Measurements from ENCODE around the gene CD151. TPM values are rescaled to one million over a fixed set of nuclear protein-coding genes. Genes with fewer than 3 reads are reported as not detected.

The CD151 gene
- total RNA-seq, 6 experiments from 2014 or later, result 719 to 1,001 (median 755) TPM

DNA sequence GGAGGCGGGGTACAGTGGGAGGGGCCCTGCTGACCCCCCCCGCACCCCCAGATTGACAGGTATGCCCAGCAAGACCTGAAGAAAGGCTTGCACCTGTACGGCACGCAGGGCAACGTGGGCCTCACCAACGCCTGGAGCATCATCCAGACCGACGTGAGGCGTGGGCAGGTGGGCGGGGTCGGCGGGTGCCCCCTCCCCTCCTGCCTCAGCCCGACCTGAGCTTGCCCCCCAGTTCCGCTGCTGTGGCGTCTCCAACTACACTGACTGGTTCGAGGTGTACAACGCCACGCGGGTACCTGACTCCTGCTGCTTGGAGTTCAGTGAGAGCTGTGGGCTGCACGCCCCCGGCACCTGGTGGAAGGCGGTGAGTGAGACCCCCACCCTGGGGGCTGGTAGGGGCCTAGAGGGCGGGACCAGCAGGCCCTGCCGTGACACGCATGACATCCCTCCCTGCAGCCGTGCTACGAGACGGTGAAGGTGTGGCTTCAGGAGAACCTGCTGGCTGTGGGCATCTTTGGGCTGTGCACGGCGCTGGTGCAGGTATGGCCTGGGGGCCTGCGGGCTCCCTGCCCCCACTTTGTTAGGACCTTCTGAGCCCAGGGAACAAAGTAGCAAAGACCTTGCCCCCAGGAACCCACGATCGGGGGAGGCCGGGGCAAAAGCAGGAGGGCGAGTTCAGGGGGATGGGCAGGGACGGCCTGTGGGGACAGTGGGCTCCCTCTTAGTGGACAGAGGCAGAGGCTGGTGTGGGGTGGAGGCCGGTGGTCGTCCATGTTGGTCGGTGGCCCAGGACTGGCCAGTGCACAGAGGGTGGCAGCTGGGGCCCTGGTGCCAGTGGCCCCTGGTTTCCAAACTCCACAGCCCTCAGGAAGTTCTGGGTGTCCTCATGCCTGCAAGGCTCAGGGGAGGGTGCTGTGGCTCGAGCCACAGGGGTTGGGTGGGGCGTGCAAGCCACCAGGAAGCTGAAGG is 33.0 kb downstream of the CD151 start:
- H3K36me3 Mint-ChIP-seq (ENCODE audit: low read depth), result no peaks in the 10 kb centered on the region
- peaks cover 26% of the 10 kb centered on the region for H3K27me3 Mint-ChIP-seq (ENCODE audit: insufficient read depth)
- TF ChIP-seq, protein P1, sequence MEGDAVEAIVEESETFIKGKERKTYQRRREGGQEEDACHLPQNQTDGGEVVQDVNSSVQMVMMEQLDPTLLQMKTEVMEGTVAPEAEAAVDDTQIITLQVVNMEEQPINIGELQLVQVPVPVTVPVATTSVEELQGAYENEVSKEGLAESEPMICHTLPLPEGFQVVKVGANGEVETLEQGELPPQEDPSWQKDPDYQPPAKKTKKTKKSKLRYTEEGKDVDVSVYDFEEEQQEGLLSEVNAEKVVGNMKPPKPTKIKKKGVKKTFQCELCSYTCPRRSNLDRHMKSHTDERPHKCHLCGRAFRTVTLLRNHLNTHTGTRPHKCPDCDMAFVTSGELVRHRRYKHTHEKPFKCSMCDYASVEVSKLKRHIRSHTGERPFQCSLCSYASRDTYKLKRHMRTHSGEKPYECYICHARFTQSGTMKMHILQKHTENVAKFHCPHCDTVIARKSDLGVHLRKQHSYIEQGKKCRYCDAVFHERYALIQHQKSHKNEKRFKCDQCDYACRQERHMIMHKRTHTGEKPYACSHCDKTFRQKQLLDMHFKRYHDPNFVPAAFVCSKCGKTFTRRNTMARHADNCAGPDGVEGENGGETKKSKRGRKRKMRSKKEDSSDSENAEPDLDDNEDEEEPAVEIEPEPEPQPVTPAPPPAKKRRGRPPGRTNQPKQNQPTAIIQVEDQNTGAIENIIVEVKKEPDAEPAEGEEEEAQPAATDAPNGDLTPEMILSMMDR (IDR thresholded peaks at IDR 0.05), result no peak
- DNase-seq, result no peak
- H3K4me3 Mint-ChIP-seq, result peak overlapping the region; percentile 39; the same call in 1 of the 2 replicates
- no peaks in the 10 kb centered on the region for H3K4me1 Mint-ChIP-seq (ENCODE audit: low read depth)
- no peaks in the 10 kb centered on the region for H3K9me3 Mint-ChIP-seq
- no peak overlapping the region for H3K27ac Mint-ChIP-seq

DNA sequence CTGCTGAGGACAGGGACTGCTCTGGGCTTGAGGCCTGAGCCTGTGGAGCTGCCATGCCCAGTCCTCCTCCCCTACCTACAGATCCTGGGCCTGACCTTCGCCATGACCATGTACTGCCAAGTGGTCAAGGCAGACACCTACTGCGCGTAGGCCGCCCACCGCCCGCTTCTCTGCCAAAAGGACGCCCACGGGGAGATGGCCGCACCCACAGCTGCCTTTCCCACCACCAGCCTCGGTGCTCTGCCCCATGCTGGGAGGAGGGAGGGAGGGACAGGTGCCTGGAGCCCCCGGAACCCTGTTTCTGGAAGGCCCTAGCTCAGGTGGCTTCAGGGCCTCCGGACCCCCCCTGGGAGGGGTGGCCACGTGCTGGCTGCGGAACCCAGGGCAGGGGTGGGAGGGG is 33.7 kb downstream of the CD151 start:
- TF ChIP-seq, protein P1 (IDR thresholded peaks at IDR 0.05), result no peak
- H3K36me3 Mint-ChIP-seq (ENCODE audit: low read depth), result no peaks in the 10 kb centered on the region
- no peak overlapping the region for H3K4me3 Mint-ChIP-seq
- no peaks in the 10 kb centered on the region for H3K4me1 Mint-ChIP-seq (ENCODE audit: low read depth)
- H3K27ac Mint-ChIP-seq, result no peak overlapping the region
- H3K9me3 Mint-ChIP-seq, result no peaks in the 10 kb centered on the region
- no peak for DNase-seq
- peaks cover 24% of the 10 kb centered on the region for H3K27me3 Mint-ChIP-seq (ENCODE audit: insufficient read depth)

DNA sequence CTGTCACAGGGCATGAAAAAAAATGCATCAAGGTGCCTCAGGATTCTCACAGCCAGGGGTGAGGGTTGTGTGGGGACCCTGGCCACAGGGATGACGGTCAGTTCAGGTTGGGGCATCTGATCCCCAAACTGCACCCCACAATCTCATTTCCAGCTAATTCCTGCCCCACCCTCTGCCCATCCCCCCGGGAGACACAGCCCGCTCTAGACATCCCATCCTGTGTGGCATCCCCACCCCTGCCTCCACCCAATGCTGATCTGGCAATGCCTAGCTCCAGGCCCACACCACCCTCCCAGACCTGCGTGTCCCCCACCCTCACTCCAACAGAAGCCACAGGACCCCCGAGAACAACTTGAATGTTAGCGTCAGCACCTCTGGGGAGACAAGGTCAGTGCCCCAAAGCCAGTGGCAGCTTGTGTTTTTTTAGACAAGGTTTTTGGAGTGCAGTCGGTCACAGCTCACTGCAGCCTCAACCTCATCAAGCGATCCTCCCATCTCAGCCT is 35.2 kb downstream of the CD151 start:
- Mint-ChIP-seq H3K27me3 (ENCODE audit: insufficient read depth) (peaks cover 26% of the 10 kb centered on the region), H3K36me3 (ENCODE audit: low read depth) (no peaks in the 10 kb centered on the region), H3K27ac (peak overlapping the region; percentile 9; the same call in 1 of the 2 replicates), H3K4me1 (ENCODE audit: low read depth) (peaks cover 10% of the 10 kb centered on the region), H3K9me3 (no peaks in the 10 kb centered on the region), H3K4me3 (no peak overlapping the region; the same call in 1 of the 2 replicates)
- no peak for DNase-seq
- TF ChIP-seq, protein P1 (IDR thresholded peaks at IDR 0.05), result no peak

DNA sequence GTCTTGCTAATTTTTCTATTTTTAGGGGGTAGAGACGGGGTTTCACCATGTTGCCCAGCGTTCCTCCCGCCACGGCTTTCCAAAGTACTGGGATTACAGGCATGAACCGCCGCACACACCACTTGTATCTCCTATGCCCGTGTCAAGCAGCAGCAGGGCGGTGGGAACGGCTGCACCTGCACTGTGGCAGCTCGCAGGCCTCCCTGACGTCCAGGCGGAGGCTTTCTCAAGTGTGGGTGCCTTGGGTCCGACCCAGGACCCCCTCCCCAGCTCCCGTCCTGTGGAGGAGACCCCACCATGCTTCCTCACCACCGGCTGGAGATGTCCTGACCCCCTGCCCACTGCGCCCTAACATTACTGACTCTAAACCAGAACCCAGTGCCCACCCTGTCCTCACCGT is 35.6 kb downstream of the CD151 start:
- Mint-ChIP-seq H3K4me3 (no peak overlapping the region), H3K9me3 (no peaks in the 10 kb centered on the region), H3K36me3 (ENCODE audit: low read depth) (no peaks in the 10 kb centered on the region), H3K27ac (peak overlapping the region; percentile 30; the same call in 1 of the 2 replicates), H3K27me3 (ENCODE audit: insufficient read depth) (peaks cover 26% of the 10 kb centered on the region), H3K4me1 (ENCODE audit: low read depth) (peaks cover 10% of the 10 kb centered on the region)
- no peak for DNase-seq
- TF ChIP-seq, protein P1 (IDR thresholded peaks at IDR 0.05), result no peak

DNA sequence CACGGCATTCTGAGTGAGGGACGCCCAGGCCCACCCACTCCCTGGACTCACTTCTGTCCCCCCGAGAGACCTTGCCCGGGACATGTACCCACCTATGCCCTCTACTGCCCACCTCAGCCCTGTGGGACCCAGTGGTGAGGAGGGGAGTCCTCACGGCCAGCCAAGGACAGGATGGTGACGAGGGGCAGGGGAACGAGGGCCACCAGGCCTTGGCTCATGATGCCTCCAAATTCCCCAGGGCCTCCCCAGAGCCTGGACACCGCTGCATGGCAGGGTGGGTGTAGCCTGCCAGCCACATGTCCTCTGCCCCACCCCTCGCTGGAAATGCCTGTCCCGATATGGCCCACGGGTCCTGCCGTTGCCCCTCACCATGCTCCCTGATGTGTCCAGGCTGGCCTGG is 36.0 kb downstream of the CD151 start:
- Mint-ChIP-seq H3K9me3 (no peaks in the 10 kb centered on the region), H3K27ac (peak overlapping the region; percentile 30; the same call in 1 of the 2 replicates), H3K4me3 (no peak overlapping the region), H3K27me3 (ENCODE audit: insufficient read depth) (peaks cover 27% of the 10 kb centered on the region), H3K4me1 (ENCODE audit: low read depth) (peaks cover 10% of the 10 kb centered on the region), H3K36me3 (ENCODE audit: low read depth) (no peaks in the 10 kb centered on the region; the same call in 1 of the 2 replicates)
- no peak for DNase-seq
- TF ChIP-seq, protein P1 (IDR thresholded peaks at IDR 0.05), result no peak

All from HFFc6 (cell line).